Testis (tissue), 3 donors: ENCODE measurements around the gene TEKT5. TPM values are rescaled to one million over a fixed set of nuclear protein-coding genes. Genes with fewer than 3 reads are reported as not detected.

Source experiments
- DNase-seq: peaks from one replicate; pipeline ENCODE4 v3.0.0-alpha.2; 2019
- H3K27ac ChIP-seq, 2 donors: fragments of 200-600 bp; sonication (generic); one replicate each; pipeline ENCODE4 v1.5.1; 2019
- H3K27me3 ChIP-seq: fragments of 200-600 bp; sonication (generic); one replicate; pipeline ENCODE4 v1.5.1; 2019
- H3K36me3 ChIP-seq: fragments of 200-600 bp; sonication (generic); one replicate; pipeline ENCODE4 v1.5.1; 2017; ENCODE audit warnings: low read depth; ENCODE audit errors: missing control alignments
- H3K4me1 ChIP-seq: fragments of 200-600 bp; sonication (generic); one replicate; pipeline ENCODE4 v1.5.1; 2019
- H3K4me3 ChIP-seq, 2 donors: fragments of 200-600 bp; sonication (generic); one replicate each; pipeline ENCODE4 v1.5.1; 2017 to 2019
- H3K9me3 ChIP-seq: fragments of 200-600 bp; sonication (generic); one replicate; pipeline ENCODE4 v1.5.1; 2017
- POLR2A ChIP-seq: fragments of 450-650 bp; IDR thresholded peaks from one replicate; pipeline ENCODE4 v1.6.1; 2017; ENCODE audit warnings: antibody characterized with exemption, mild to moderate bottlenecking, moderate library complexity
- WGBS, 2 donors: methylation state at CpG; one replicate each; pipeline ENCODE4 v1.1.5; 2018; 5-methylcytosine and 5-hydroxymethylcytosine counted together
- intact Hi-C: fragments of 100-400 bp; cut with DNase I; formaldehyde crosslinking; loops from one replicate; pipeline ENCODE4 v1.15.1; 2023; ENCODE audit warnings: low total_unique reads
- polyA plus RNA-seq: library from polyadenylated mRNA; stranded (reverse); fragments of 350-450 nt; fragmentation: Illumina TruSeq; extraction: RNeasy Lipid Tissue Mini Kit (QIAGEN cat#74804); gene quantifications from one replicate; pipeline ENCODE4 v1.2.3, GENCODE V29; 2014; ENCODE audit warnings: low read depth, low replicate concordance; ENCODE audit not compliant: insufficient read depth
- total RNA-seq, 2 donors: library from RNA; depleted of rRNA; stranded (reverse); fragments of >200 nt; gene quantifications; one replicate each; pipeline ENCODE4 v1.2.3, GENCODE V29; 2016
- TF ChIP-seq, protein P1 (sequence below), 3 experiments: fragments of 450-650 bp in 2 of 3; fragments of 200-600 bp in 1 of 3; sonication (generic) in 1 of 3; IDR thresholded peaks; one replicate each; pipeline ENCODE4 v1.5.1; 2016 to 2019; ENCODE audit warnings: antibody characterized with exemption in 3 of 3, mild to moderate bottlenecking in 2 of 3, moderate library complexity in 1 of 3

TEKT5 gene
- total and polyA plus RNA-seq, 3 donors from 2014 or later: 20.7 to 69.1 (median 35.6) TPM

DNA sequence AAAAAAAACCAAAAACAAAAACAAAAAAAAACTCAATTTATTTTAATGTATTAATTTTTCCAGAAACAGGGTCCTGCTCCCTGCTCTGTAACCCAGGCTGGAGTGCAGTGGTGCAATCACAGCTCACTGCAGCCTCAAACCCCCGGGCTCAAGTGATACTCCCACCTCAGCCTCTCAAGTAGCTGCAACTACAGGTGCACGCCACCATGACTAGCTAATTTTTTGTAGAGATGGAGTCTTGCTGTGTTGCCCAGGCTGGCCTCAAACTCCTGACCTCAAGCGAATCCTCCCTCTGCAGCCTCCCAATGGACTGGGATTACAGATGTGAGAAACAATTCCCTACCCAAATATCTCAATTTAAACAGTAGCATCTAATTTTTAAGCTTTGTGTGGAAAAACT lies 89.1 kb downstream of the TEKT5 start:
- TF ChIP-seq POLR2A: no peak
- TF ChIP-seq, protein P1, sequence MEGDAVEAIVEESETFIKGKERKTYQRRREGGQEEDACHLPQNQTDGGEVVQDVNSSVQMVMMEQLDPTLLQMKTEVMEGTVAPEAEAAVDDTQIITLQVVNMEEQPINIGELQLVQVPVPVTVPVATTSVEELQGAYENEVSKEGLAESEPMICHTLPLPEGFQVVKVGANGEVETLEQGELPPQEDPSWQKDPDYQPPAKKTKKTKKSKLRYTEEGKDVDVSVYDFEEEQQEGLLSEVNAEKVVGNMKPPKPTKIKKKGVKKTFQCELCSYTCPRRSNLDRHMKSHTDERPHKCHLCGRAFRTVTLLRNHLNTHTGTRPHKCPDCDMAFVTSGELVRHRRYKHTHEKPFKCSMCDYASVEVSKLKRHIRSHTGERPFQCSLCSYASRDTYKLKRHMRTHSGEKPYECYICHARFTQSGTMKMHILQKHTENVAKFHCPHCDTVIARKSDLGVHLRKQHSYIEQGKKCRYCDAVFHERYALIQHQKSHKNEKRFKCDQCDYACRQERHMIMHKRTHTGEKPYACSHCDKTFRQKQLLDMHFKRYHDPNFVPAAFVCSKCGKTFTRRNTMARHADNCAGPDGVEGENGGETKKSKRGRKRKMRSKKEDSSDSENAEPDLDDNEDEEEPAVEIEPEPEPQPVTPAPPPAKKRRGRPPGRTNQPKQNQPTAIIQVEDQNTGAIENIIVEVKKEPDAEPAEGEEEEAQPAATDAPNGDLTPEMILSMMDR (IDR thresholded peaks at IDR 0.05): no peak
- intact Hi-C loops: no loop called here
- no peaks in the 10 kb centered on the region for H3K36me3 ChIP-seq
- H3K9me3 ChIP-seq: no peaks in the 10 kb centered on the region
- H3K27ac ChIP-seq: no peak overlapping the region
- WGBS, 2 donors: 80 to 87% methylated on average over 3 of the region's 3 CpGs
- no peak overlapping the region for H3K4me3 ChIP-seq
- no peaks in the 10 kb centered on the region for H3K4me1 ChIP-seq
- no peak for DNase-seq
- H3K27me3 ChIP-seq: no peaks in the 10 kb centered on the region

DNA sequence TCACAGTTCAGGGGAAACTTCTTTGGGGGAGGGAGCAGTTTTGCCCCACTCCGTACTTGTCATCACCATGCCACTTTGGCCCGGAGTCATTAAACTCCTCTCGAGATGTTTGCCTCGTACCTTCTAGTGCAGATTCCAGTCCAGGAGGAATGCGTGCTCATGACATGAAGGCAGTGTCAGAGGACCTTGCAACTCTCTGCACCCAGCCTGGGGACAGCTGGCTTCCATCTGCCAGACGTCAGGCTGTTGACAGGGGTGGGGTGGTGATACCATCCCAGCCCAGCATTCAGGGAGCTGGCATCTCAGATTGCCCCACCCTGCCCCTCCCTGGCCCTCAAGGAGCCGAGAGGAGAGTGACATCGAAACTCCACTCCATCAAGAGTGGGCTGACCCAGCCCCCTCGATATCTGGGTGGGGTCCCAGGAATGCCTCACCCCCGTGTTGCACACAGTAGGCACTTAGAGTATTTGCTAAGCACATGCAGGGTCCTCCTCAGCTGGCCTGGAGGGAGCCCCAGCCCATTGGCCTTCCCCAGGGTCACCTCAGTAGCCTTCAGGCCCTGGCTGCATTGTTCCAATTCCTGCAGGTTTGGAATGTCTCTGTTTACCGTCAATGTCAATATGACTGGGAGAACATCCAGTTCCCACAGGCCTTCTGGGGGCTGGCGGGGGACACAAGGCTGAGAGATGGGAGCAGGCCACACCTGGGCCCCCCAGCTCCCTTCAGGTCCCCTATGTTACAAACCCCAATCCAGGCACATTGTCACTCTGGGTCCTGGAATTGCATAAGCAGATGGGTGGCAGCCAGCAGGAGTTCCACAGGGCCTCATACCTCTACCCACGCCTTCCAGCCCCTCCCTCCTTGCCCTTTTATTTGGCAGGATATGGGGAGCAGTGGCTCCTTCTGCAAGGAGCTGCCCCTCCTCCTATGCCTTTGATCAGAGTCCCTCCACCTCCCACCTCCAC lies 93.0 kb downstream of the TEKT5 start:
- WGBS, 2 donors: 59 to 78% methylated on average over 8 to 13 of the region's 13 CpGs
- no peak for DNase-seq
- Histone ChIP-seq H3K9me3 (no peaks in the 10 kb centered on the region), H3K4me3 (no peak overlapping the region), H3K27me3 (no peaks in the 10 kb centered on the region), H3K4me1 (no peaks in the 10 kb centered on the region), H3K36me3 (no peaks in the 10 kb centered on the region), H3K27ac (no peak overlapping the region)
- TF ChIP-seq, protein P1 (IDR thresholded peaks at IDR 0.05): no peak
- TF ChIP-seq POLR2A: no peak
- intact Hi-C loops: no loop called here

DNA sequence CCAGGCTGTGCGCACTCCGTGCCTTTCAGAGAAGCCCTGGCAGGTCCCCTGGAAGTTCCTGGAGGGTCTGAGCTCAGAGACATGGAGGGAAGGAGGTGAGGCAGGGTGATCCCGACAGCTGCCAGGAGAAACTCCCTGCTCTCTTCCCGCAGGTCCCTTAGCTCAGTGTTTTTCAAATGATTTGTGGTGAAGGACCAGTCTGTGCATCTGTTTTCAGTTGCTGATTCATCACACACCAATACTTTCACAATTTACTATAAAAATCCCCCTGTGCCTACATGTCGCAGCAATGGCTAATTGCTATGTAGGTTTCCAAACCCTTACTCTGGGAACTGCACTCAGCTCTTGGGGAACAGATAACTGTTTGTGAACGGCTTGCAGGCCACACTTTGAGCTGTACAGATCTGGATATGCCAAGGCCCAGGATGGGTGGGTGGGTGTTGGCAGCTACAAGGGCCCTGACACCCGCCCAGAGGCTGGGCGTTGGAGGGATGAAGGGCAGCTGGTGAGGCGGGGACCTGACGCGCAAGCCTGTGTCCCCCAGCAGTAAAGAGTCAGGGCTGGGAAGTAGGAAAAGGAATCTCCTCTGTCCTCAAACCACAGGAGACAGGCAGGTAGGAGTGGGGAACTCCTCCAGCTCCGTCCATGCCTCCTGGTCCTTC lies 93.8 kb downstream of the TEKT5 start:
- Histone ChIP-seq H3K4me3 (no peak overlapping the region), H3K27me3 (no peaks in the 10 kb centered on the region), H3K36me3 (no peaks in the 10 kb centered on the region), H3K9me3 (no peaks in the 10 kb centered on the region), H3K27ac (no peak overlapping the region), H3K4me1 (no peaks in the 10 kb centered on the region)
- TF ChIP-seq, protein P1 (IDR thresholded peaks at IDR 0.05): no peak
- TF ChIP-seq POLR2A: no peak
- WGBS, 2 donors: 77% methylated on average over 7 to 12 of the region's 12 CpGs
- intact Hi-C loops: no loop called here
- DNase-seq: no peak

DNA sequence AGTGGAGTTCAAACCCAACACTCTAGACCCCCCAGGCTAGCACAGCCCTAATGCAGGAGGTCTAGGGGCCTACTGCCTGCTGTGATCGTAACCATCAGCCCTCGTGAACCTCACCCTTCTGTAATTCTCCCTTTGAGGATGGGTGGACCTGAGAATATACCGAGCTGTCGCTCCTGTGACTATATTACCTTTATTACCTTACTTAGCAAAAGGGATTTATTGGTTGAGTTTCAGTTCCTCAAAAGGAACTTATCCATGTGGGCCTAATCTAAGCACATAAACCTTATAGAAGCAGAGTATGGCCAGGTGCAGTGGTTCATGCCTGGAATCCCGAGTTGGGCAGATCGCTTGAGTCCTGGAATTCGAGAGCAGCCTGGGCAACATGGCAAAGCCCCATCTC lies 95.1 kb downstream of the TEKT5 start:
- no peak for DNase-seq
- 95 to 97% methylated on average over 7 of the region's 7 CpGs for WGBS, 2 donors
- intact Hi-C loops: no loop called here
- Histone ChIP-seq H3K4me3 (no peak overlapping the region), H3K9me3 (no peaks in the 10 kb centered on the region), H3K27ac (no peak overlapping the region), H3K27me3 (no peaks in the 10 kb centered on the region), H3K4me1 (no peaks in the 10 kb centered on the region), H3K36me3 (no peaks in the 10 kb centered on the region)
- TF ChIP-seq, protein P1 (IDR thresholded peaks at IDR 0.05): no peak
- no peak for TF ChIP-seq POLR2A
